SK-N-SH (cell line): ENCODE data around the gene USP48.

Experiments
- CHD2 ChIP-seq: fragments of 150-350 bp; IDR thresholded peaks from 2 replicates; pipeline ENCODE4 v1.6.1; 2018; ENCODE audit warnings: low read length; ENCODE audit not compliant: partially characterized antibody
- EP300 ChIP-seq, 2 experiments: IDR thresholded peaks; 2 replicates each; pipeline versions ENCODE4 v1.4.0 to v1.6.1; 2012; ENCODE audit warnings: borderline replicate concordance in 1 of 2, low read depth in 1 of 2, low read length in 1 of 2
- FOXM1 ChIP-seq: IDR thresholded peaks from 2 replicates; pipeline ENCODE4 v1.4.0; 2012; ENCODE audit warnings: low read depth, mild to moderate bottlenecking
- JUND ChIP-seq: IDR thresholded peaks from 2 replicates; pipeline ENCODE4 v1.4.0; 2012
- MXI1 ChIP-seq: IDR thresholded peaks from 2 replicates; pipeline ENCODE4 v1.6.1; 2012; ENCODE audit warnings: mild to moderate bottlenecking, low read depth, low read length, improper control_type of control experiment
- NFIC ChIP-seq: IDR thresholded peaks from 2 replicates; pipeline ENCODE4 v1.4.0; 2012; ENCODE audit warnings: borderline replicate concordance
- POLR2AphosphoS5 ChIP-seq: IDR thresholded peaks from 2 replicates; pipeline ENCODE4 v1.6.1; 2012; ENCODE audit warnings: low read depth, low read length
- RXRA ChIP-seq: IDR thresholded peaks from 2 replicates; pipeline ENCODE4 v1.4.0; 2012; ENCODE audit warnings: low read depth, mild to moderate bottlenecking, borderline replicate concordance
- SIN3A ChIP-seq: IDR thresholded peaks from 2 replicates; pipeline ENCODE4 v1.6.1; 2012; ENCODE audit warnings: low read depth, mild to moderate bottlenecking, low read length, moderate library complexity, borderline replicate concordance
- TF ChIP-seq, protein P1 (sequence below): fragments of 200-600 bp; sonication (generic); IDR thresholded peaks from 2 replicates; pipeline ENCODE4 v1.6.1; 2017; ENCODE audit warnings: antibody characterized with exemption, mild to moderate bottlenecking, moderate library complexity
- TF ChIP-seq, protein P2 (sequence below): IDR thresholded peaks from 2 replicates; pipeline ENCODE4 v1.4.0; 2012; ENCODE audit warnings: low read depth
- TF ChIP-seq, protein P3 (sequence below): fragments of 150-350 bp; IDR thresholded peaks from 2 replicates; pipeline ENCODE4 v1.6.1; 2017; ENCODE audit warnings: antibody characterized with exemption, low read length, low read depth, borderline replicate concordance
- TF ChIP-seq, protein P4 (sequence below): IDR thresholded peaks from 2 replicates; pipeline ENCODE4 v1.6.1; 2012; ENCODE audit warnings: mild to moderate bottlenecking, low read depth, low read length, moderate library complexity
- TF ChIP-seq, protein P5 (sequence below): IDR thresholded peaks from 2 replicates; pipeline ENCODE4 v1.4.0; 2012; ENCODE audit warnings: low read depth, borderline replicate concordance

DNA sequence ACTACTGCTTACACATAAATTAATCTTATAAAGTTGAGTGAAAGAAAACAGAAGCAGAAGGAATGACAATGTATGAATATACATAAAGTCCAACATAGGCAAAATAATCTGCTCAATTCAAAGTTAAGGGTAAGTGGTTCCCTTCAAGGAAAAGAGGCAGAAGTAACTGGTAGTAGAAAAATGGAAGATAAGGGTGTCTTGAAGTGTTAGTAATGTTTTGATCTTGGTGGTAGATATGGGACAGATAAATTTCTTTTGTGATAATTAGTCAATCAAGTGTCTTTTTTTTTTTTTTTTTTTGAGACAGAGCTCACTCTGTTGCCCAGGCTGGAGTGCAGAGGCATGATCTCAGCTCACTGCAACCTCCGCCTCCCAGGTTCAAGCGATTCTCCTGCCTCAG lies 12.7 kb downstream of the USP48 start:
- no peak for TF ChIP-seq SIN3A
- no peak for TF ChIP-seq FOXM1
- TF ChIP-seq JUND = no peak
- TF ChIP-seq RXRA = no peak
- TF ChIP-seq, protein P1, sequence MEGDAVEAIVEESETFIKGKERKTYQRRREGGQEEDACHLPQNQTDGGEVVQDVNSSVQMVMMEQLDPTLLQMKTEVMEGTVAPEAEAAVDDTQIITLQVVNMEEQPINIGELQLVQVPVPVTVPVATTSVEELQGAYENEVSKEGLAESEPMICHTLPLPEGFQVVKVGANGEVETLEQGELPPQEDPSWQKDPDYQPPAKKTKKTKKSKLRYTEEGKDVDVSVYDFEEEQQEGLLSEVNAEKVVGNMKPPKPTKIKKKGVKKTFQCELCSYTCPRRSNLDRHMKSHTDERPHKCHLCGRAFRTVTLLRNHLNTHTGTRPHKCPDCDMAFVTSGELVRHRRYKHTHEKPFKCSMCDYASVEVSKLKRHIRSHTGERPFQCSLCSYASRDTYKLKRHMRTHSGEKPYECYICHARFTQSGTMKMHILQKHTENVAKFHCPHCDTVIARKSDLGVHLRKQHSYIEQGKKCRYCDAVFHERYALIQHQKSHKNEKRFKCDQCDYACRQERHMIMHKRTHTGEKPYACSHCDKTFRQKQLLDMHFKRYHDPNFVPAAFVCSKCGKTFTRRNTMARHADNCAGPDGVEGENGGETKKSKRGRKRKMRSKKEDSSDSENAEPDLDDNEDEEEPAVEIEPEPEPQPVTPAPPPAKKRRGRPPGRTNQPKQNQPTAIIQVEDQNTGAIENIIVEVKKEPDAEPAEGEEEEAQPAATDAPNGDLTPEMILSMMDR = no peak
- TF ChIP-seq POLR2AphosphoS5 = no peak
- TF ChIP-seq, protein P2, sequence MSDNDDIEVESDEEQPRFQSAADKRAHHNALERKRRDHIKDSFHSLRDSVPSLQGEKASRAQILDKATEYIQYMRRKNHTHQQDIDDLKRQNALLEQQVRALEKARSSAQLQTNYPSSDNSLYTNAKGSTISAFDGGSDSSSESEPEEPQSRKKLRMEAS = no peak
- TF ChIP-seq NFIC = no peak
- no peak for TF ChIP-seq CHD2
- TF ChIP-seq, protein P3, sequence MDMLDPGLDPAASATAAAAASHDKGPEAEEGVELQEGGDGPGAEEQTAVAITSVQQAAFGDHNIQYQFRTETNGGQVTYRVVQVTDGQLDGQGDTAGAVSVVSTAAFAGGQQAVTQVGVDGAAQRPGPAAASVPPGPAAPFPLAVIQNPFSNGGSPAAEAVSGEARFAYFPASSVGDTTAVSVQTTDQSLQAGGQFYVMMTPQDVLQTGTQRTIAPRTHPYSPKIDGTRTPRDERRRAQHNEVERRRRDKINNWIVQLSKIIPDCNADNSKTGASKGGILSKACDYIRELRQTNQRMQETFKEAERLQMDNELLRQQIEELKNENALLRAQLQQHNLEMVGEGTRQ = no peak
- no peak for TF ChIP-seq MXI1
- TF ChIP-seq, protein P4, sequence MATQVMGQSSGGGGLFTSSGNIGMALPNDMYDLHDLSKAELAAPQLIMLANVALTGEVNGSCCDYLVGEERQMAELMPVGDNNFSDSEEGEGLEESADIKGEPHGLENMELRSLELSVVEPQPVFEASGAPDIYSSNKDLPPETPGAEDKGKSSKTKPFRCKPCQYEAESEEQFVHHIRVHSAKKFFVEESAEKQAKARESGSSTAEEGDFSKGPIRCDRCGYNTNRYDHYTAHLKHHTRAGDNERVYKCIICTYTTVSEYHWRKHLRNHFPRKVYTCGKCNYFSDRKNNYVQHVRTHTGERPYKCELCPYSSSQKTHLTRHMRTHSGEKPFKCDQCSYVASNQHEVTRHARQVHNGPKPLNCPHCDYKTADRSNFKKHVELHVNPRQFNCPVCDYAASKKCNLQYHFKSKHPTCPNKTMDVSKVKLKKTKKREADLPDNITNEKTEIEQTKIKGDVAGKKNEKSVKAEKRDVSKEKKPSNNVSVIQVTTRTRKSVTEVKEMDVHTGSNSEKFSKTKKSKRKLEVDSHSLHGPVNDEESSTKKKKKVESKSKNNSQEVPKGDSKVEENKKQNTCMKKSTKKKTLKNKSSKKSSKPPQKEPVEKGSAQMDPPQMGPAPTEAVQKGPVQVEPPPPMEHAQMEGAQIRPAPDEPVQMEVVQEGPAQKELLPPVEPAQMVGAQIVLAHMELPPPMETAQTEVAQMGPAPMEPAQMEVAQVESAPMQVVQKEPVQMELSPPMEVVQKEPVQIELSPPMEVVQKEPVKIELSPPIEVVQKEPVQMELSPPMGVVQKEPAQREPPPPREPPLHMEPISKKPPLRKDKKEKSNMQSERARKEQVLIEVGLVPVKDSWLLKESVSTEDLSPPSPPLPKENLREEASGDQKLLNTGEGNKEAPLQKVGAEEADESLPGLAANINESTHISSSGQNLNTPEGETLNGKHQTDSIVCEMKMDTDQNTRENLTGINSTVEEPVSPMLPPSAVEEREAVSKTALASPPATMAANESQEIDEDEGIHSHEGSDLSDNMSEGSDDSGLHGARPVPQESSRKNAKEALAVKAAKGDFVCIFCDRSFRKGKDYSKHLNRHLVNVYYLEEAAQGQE = no peak
- TF ChIP-seq, protein P5, sequence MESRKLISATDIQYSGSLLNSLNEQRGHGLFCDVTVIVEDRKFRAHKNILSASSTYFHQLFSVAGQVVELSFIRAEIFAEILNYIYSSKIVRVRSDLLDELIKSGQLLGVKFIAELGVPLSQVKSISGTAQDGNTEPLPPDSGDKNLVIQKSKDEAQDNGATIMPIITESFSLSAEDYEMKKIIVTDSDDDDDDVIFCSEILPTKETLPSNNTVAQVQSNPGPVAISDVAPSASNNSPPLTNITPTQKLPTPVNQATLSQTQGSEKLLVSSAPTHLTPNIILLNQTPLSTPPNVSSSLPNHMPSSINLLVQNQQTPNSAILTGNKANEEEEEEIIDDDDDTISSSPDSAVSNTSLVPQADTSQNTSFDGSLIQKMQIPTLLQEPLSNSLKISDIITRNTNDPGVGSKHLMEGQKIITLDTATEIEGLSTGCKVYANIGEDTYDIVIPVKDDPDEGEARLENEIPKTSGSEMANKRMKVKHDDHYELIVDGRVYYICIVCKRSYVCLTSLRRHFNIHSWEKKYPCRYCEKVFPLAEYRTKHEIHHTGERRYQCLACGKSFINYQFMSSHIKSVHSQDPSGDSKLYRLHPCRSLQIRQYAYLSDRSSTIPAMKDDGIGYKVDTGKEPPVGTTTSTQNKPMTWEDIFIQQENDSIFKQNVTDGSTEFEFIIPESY = no peak
- TF ChIP-seq EP300 (IDR thresholded peaks at IDR 0.05; ENCODE audit: borderline replicate concordance in 1 of 2, low read depth in 1 of 2, low read length in 1 of 2) = no peak
